GM21390 (cell line): Measurements from ENCODE around the gene CCT7.
A peak's percentile ranks its signal among the peaks of the same experiment; 100 is the strongest.
"Not testable (repeated sequence)": the region's sequence is repeated elsewhere in the genome, so short reads cannot be mapped to it uniquely, and the experiment has no call there.

Source experiments
- ATAC-seq: cut with Tn5 transposase; IDR thresholded peaks from one replicate; pipeline ENCODE4 v1.9.1; 2021; ENCODE audit not compliant: unreplicated experiment

CCT7 gene

GRCh38 chr2:73233932-73234832, at the start of gene CCT7:
Gene CCT7, plus strand, starts transcription at chr2:73234308. Its CDS starts 71 bp downstream, at chr2:73234379.
- peak; percentile 59 for ATAC-seq

DNA sequence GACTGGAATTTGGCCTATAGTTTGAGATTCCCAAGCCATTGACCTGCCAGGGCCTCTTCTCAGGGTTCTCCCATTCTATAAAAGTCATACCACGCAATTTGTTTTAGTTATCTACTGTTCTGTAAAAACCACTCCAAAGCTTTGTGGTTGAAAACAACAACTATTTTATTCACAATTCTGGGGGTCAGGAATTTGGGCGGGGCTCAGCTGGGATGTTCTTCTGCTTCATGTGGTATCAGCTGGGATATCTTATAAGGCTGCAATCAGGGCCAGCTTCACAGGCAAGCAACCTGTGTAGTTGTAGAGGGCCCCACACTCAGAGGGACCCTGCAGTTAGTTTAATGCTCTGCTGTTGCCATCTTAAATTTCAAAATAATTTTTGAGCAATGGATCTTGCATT, 48.1 kb upstream of the CCT7 start:
- no peak for ATAC-seq

DNA sequence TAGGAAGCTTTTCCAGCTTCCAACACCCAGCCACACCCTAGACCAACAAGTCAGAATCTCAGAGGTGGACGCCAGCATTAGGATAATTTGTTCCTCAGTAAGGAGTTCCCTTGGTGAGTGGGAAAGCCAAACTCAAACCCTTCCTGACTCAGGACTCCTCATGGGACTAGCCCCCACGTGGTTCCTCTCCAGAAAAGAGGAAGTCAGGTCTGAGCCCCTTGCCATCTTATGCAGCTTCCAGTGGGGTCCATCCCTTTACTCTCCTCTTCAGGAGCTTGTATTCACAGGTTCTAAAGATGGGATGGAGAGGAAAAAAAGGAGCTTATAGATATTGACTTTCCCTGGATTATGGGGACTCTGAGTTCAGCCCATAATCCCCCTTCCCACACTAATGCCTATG, 46.6 kb upstream of the CCT7 start:
- ATAC-seq = no peak

GRCh38 chr2:73197579-73197978, 36.5 kb upstream of the CCT7 start:
- no peak for ATAC-seq

- not testable (repeated sequence) for ATAC-seq
Measured at GRCh38 chr2:73200281-73200680, 33.8 kb upstream of the CCT7 start.

- ATAC-seq = no peak
Measured at GRCh38 chr2:73202156-73203054, 31.7 kb upstream of the CCT7 start, which contains the start of gene NOTO. Gene NOTO, plus strand, starts transcription at chr2:73202574. Its CDS starts 93 bp downstream, at chr2:73202667.

DNA sequence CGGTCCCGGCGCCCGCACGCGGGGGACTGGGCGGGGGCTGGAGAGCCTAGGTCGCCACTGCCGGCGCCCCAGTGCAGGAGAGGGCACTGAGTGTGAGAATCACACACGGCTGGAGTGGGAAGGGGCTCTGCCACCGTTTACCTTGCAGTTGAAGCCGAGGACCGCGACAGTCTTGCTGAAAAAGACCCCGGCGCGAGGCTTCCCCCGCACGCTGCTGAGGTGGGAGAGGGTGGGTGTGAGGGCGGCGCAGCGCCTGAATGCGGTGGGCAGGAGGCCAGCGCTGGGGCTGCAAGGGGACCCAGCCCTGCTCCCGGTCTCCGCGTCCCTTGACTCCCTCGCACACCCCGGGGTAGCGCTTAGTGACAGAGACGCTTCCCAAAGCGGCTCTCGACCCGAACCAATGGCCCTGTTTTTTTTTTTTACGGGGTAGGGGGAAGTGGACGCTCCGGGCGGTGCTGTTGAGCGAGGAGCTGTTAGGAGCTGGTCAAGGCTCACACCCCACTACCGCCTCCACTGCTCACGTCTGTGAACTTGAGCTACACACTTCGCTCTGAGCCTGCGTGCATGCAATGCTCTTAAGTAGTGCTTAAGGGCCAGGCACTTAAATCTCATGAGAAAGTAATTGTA, 30.9 kb upstream of the CCT7 start:
- no peak for ATAC-seq

DNA sequence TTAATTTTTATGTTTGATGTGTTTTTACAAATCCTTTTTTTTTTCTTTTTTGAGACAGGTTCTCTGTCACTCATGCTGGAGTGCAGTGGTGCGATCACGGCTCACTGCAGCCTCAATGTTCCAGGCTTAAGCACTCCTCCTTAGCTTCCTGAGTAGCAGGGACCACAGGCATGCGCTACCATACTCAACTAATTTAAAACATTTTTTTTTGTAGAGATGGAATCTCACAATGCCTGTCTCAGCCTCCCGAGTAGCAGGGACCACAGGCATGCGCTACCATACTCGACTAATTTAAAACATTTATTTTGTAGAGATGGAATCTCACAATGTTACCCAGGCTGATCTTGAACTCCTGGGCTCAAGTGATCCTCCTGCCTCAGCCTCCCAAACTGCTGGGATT, 28.5 kb upstream of the CCT7 start:
- no peak for ATAC-seq

- no peak for ATAC-seq
Measured at GRCh38 chr2:73208258-73208657, 25.9 kb upstream of the CCT7 start.

GRCh38 chr2:73210019-73210418, 24.1 kb upstream of the CCT7 start:
- no peak for ATAC-seq

DNA sequence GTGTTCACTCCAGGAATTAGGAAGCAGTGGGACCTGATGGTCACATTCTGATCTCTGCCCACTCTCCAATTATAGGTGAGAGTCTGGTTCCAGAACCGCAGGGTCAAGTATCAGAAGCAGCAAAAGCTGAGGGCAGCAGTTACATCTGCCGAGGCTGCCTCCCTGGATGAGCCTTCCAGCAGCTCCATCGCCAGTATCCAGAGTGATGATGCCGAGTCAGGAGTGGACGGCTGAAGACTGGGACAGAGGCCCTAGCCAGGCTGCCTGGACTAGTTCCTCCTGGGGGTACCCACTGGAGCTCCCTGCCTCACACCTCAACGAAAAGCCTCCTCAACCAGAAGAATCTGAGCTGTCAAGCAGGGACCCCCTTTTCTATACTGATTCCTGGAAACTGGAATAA, 23.4 kb upstream of the CCT7 start:
- no peak for ATAC-seq

GRCh38 chr2:73212098-73212447, 22.0 kb upstream of the CCT7 start:
- ATAC-seq = no peak

DNA sequence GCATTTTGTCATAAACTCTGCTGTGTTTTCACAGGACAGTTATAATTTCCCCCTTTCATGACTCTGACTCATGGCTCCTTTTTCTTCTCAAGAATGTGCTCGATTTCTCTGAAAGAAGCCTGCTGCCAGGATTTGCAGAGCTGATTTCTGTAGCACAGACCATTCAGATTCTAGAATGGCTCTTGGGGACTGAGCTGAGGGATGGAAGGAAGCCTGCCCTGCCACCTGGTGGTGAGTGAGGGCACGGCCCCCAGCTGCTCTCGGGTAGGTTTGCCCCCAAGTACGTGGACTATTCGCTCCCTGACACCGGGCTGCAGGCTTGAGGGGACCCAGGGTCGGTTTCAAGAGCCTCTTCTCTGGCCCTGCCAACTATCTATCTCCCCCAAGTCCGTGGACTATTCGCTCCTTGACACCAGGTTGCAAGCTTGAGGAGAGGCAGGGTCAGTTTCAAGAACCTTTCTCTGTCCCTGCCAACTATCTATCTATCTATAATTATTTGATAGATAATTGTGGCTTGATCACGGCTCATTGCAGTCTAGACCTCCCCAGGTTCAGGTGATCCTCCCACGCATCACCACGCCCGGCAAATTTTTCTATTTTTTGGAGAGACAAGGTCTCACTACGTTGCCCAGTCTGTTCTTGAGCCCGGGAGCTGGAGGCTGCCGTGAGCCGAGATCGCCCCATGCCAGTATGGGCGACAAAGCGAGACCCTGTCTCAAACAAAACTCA, 21.5 kb upstream of the CCT7 start:
- ATAC-seq = peak; percentile 61

- ATAC-seq = peak; percentile 91
Measured at GRCh38 chr2:73214120-73215035, 19.7 kb upstream of the CCT7 start, which contains the start of gene SMYD5. Gene SMYD5, plus strand, starts transcription at chr2:73214245. Its CDS starts 22 bp downstream, at chr2:73214267.

- no peak for ATAC-seq
Measured at GRCh38 chr2:73215254-73215653, 18.9 kb upstream of the CCT7 start.

- no peak for ATAC-seq
Measured at GRCh38 chr2:73217160-73217559, 16.9 kb upstream of the CCT7 start.

DNA sequence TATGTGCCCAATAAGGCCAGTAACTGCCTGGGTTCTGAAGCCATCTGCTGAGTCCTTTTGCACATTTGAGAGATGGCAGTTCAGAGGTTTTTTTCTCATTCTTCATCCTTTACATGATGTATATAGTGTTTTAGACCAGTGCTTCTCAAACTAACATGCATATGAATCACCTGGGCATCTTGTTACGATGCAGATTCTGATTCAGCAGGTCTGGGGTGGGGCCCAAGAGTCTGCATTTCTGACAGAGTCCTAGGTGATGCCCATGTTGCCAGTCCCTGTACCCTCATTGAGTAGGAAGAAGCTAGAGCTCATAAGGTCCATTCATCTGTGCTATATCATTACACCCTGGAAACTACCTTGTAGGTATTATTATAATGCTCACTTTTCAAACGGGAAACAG, 16.3 kb upstream of the CCT7 start:
- no peak for ATAC-seq

GRCh38 chr2:73218298-73218697, 15.8 kb upstream of the CCT7 start:
- ATAC-seq = no peak

- no peak for ATAC-seq
Measured at GRCh38 chr2:73223821-73224220, 10.3 kb upstream of the CCT7 start.
